SU-DHL-6 (cell line): ENCODE measurements around the gene DACH1.

ENCODE experiments used
- CTCF ChIP-seq: fragments of 200-600 bp; sonication (generic); IDR thresholded peaks from one replicate; pipeline ENCODE4 v1.5.1; 2017; ENCODE audit warnings: antibody characterized with exemption, mild to moderate bottlenecking, low read length, moderate library complexity; ENCODE audit not compliant: insufficient read depth, poor library complexity, severe bottlenecking
- EZH2phosphoT487 ChIP-seq: fragments of 200-600 bp; sonication (generic), shearing (Covaris generic); conservative IDR thresholded peaks from 2 replicates; pipeline ENCODE4 v1.6.1; 2018; ENCODE audit warnings: mild to moderate bottlenecking, antibody characterized with exemption, low read length, moderate library complexity, mixed read lengths

- no peak for TF ChIP-seq CTCF
- no peak for TF ChIP-seq EZH2phosphoT487
These were observed 63.9 kb downstream of the DACH1 start for GRCh38 chr13:71803066-71803465.
